GM12875 (cell line): ENCODE data around the gene CKAP4.

Source experiments
- H3K4me3 ChIP-seq: one replicate; pipeline ENCODE4 v1.5.1; 2011; ENCODE audit warnings: low read depth, low read length, control low read depth
- TF ChIP-seq, protein P1 (sequence below): IDR thresholded peaks from 2 replicates; pipeline ENCODE4 v1.5.1; 2011; ENCODE audit warnings: low read depth, mild to moderate bottlenecking, control low read depth, inconsistent platforms, low read length, moderate library complexity, borderline replicate concordance; ENCODE audit not compliant: insufficient read depth

Gene CKAP4

DNA sequence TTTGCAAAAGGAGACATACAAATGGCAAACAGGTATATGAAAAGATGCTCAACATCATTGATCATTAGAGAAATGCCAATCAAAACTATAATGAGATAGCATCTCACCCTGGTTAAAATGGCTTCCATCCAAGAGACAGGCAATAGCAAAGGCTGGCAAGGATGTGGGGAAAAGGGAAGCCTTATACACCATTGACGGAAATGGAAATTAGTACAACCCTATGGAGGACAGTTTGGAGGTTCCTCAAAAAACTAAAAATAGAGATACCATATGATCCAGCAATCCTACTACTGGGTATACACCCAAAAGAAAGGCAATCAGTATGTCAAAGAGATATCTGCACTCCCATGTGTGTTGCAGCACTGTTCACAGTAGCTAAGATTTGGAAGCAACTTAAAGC lies 17.3 kb upstream of the CKAP4 start:
- no peak overlapping the region for H3K4me3 ChIP-seq
- TF ChIP-seq, protein P1, sequence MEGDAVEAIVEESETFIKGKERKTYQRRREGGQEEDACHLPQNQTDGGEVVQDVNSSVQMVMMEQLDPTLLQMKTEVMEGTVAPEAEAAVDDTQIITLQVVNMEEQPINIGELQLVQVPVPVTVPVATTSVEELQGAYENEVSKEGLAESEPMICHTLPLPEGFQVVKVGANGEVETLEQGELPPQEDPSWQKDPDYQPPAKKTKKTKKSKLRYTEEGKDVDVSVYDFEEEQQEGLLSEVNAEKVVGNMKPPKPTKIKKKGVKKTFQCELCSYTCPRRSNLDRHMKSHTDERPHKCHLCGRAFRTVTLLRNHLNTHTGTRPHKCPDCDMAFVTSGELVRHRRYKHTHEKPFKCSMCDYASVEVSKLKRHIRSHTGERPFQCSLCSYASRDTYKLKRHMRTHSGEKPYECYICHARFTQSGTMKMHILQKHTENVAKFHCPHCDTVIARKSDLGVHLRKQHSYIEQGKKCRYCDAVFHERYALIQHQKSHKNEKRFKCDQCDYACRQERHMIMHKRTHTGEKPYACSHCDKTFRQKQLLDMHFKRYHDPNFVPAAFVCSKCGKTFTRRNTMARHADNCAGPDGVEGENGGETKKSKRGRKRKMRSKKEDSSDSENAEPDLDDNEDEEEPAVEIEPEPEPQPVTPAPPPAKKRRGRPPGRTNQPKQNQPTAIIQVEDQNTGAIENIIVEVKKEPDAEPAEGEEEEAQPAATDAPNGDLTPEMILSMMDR, result no peak

DNA sequence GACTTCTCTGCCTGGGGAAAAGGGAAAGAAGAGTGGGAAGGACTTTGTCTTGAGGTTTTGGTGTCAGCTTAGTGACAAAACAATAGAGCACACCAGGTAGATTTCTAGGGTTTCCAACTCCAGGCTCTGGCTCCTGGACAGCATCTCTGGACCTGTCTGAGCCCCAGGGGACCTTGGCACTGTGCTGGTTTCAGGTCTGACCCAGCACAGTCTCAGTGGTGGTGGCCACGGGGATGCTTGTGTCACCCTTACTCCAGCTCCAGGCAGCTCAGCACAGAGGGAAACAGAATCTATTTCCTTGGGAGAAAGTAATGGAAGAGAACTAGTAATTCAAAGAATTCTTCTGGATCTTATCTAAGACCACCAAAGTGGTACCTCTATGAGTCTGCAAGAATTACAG lies 11.1 kb upstream of the CKAP4 start:
- TF ChIP-seq, protein P1, result no peak
- no peak overlapping the region for H3K4me3 ChIP-seq

DNA sequence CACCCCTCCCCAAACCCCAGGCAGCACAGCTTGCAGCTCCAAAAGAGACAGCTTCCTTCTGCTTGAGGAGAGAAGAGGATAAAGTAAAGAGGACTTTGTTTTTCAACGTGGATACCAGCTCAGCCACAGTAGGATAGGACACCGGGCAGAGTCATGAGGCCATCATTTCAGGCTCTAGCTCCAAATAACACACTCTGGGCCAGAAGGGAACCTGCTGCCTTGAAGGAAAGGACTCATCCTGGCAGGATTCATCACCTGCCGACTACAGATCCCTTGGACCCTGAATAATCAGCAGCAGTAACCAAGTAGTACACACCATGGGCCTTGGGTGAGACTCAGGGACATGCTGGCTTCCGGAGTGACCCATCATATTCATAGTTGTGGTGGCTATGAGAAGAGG lies 10.4 kb upstream of the CKAP4 start:
- TF ChIP-seq, protein P1, result no peak
- H3K4me3 ChIP-seq, result no peak overlapping the region

DNA sequence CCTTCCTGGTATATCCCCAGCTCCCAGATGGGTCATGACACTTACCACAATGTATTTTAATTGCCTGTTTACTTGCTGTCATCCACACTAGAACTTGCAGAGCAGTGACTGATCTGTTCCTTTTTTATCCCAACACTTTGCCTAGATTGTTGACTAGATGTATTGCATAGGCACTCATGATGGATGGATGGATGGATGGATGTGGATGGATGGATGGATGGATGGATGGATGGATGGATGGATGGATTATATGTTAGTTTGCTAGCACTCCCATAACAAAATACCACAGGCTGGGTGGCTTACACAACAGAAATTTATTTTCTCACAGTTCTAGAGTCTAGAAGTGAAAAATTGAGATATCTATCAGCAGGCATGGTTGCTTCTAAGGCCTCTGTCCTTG lies 8.7 kb upstream of the CKAP4 start:
- H3K4me3 ChIP-seq, result no peak overlapping the region
- TF ChIP-seq, protein P1, result no peak

DNA sequence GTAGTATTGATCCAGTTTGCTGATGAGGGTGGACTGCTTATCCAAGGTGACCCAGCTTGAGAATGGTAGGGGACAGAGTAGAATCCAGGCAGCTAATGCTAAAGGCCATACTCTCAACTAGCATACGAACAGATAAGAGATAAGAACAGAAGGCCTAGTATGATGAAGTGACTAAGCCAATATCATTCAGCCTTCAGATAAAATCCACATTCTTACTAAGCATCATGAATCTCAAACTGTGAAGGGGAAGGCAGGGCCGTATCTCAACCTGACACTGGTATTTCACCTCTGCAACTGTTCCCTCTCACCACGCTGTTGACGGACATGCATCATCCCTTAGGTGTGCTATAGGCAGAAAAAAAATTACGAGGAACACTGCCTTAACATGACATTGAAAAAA lies 8.1 kb upstream of the CKAP4 start:
- H3K4me3 ChIP-seq, result no peak overlapping the region
- TF ChIP-seq, protein P1, result no peak

DNA sequence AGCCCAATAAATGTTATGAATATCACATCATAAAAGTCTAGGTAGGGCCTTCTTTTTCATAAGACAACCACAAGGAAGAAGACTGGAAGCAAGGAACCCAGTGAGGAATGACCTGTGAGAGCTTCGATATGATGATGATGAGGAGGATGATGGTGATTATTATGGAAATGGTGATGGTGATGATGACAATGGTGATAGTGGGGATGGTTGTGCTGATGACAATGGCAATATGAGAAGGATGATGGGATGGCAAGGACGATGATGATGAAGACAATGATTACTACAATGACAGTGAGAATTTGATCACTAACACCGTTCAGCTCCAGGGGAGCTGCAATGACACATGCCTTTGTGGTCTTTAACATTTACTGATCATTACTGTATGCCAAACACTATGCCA lies 7.7 kb upstream of the CKAP4 start:
- no peak overlapping the region for H3K4me3 ChIP-seq
- TF ChIP-seq, protein P1, result no peak

DNA sequence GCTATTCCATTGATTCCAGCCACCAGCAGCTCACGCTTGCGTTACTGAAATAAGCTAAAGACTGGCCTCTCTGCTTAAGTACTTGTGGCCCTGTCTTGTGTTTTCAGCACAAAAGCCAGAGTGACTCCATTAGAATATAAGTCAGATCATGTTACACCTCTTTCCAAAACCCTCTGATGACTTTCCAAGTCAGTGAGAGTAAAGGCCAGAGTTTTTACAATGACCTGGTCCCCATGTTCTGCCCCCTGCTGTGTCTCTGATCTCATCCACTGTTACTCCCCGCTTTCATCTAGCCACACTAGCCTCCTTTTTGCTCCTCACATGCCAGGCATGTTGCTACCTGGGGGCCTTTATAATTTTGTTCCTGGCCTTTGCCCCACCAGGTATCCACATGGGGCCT lies 6.9 kb upstream of the CKAP4 start:
- TF ChIP-seq, protein P1, result no peak

More for the DNA sequence above, 6.9 kb upstream of the CKAP4 start:
- no peak overlapping the region for H3K4me3 ChIP-seq
